ENCODE results near the gene TENM3.

- TF ChIP-seq, protein P1, sequence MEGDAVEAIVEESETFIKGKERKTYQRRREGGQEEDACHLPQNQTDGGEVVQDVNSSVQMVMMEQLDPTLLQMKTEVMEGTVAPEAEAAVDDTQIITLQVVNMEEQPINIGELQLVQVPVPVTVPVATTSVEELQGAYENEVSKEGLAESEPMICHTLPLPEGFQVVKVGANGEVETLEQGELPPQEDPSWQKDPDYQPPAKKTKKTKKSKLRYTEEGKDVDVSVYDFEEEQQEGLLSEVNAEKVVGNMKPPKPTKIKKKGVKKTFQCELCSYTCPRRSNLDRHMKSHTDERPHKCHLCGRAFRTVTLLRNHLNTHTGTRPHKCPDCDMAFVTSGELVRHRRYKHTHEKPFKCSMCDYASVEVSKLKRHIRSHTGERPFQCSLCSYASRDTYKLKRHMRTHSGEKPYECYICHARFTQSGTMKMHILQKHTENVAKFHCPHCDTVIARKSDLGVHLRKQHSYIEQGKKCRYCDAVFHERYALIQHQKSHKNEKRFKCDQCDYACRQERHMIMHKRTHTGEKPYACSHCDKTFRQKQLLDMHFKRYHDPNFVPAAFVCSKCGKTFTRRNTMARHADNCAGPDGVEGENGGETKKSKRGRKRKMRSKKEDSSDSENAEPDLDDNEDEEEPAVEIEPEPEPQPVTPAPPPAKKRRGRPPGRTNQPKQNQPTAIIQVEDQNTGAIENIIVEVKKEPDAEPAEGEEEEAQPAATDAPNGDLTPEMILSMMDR (IDR thresholded peaks at IDR 0.05) = peak; percentile 51
- TF ChIP-seq, protein P2, sequence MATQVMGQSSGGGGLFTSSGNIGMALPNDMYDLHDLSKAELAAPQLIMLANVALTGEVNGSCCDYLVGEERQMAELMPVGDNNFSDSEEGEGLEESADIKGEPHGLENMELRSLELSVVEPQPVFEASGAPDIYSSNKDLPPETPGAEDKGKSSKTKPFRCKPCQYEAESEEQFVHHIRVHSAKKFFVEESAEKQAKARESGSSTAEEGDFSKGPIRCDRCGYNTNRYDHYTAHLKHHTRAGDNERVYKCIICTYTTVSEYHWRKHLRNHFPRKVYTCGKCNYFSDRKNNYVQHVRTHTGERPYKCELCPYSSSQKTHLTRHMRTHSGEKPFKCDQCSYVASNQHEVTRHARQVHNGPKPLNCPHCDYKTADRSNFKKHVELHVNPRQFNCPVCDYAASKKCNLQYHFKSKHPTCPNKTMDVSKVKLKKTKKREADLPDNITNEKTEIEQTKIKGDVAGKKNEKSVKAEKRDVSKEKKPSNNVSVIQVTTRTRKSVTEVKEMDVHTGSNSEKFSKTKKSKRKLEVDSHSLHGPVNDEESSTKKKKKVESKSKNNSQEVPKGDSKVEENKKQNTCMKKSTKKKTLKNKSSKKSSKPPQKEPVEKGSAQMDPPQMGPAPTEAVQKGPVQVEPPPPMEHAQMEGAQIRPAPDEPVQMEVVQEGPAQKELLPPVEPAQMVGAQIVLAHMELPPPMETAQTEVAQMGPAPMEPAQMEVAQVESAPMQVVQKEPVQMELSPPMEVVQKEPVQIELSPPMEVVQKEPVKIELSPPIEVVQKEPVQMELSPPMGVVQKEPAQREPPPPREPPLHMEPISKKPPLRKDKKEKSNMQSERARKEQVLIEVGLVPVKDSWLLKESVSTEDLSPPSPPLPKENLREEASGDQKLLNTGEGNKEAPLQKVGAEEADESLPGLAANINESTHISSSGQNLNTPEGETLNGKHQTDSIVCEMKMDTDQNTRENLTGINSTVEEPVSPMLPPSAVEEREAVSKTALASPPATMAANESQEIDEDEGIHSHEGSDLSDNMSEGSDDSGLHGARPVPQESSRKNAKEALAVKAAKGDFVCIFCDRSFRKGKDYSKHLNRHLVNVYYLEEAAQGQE (IDR thresholded peaks at IDR 0.05; ENCODE audit: low read depth, low read length) = no peak
- TF ChIP-seq MAX (IDR thresholded peaks at IDR 0.05; ENCODE audit: low read depth) (no peak), RFX5 (IDR thresholded peaks at IDR 0.05; ENCODE audit: low read length) (no peak), FOXJ3 (CRISPR knock-in tag; IDR thresholded peaks at IDR 0.05) (no peak), SMC3 (IDR thresholded peaks at IDR 0.05; ENCODE audit: low read depth, low read length) (no peak), TAF1 (IDR thresholded peaks at IDR 0.05; ENCODE audit: borderline replicate concordance, low read depth, low read length) (no peak), EP300 (IDR thresholded peaks at IDR 0.05; ENCODE audit: borderline replicate concordance in 1 of 2, low read depth in 1 of 2, low read length in 1 of 2) (no peak), FOXM1 (IDR thresholded peaks at IDR 0.05; ENCODE audit: low read depth) (no peak), RAD21 (IDR thresholded peaks at IDR 0.05; ENCODE audit: low read length) (no peak), USF1 (IDR thresholded peaks at IDR 0.05; ENCODE audit: borderline replicate concordance, low read depth) (no peak), POLR2AphosphoS5 (IDR thresholded peaks at IDR 0.05; ENCODE audit: low read depth, low read length) (no peak)
- TF ChIP-seq, protein P3, sequence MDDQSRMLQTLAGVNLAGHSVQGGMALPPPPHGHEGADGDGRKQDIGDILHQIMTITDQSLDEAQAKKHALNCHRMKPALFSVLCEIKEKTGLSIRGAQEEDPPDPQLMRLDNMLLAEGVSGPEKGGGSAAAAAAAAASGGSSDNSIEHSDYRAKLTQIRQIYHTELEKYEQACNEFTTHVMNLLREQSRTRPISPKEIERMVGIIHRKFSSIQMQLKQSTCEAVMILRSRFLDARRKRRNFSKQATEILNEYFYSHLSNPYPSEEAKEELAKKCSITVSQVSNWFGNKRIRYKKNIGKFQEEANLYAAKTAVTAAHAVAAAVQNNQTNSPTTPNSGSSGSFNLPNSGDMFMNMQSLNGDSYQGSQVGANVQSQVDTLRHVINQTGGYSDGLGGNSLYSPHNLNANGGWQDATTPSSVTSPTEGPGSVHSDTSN (IDR thresholded peaks at IDR 0.05) = no peak
Measured at GRCh38 chr4:182642831-182643230, 399.6 kb downstream of the TENM3 start.
